ENCODE measurements around the gene IGF2R.
"Not testable (repeated sequence)": the region's sequence is repeated elsewhere in the genome, so short reads cannot be mapped to it uniquely, and the experiment has no call there.

The IGF2R gene

GRCh38 chr6:159966981-159967380 lies 1.9 kb upstream of the IGF2R start:
- DNase-seq (ENCODE audit: extremely low spot score), result no peak
- TF ChIP-seq LEF1 (IDR thresholded peaks at IDR 0.05; ENCODE audit: borderline replicate concordance) (no peak), HDGF (IDR thresholded peaks at IDR 0.05; ENCODE audit: borderline replicate concordance) (no peak), BHLHE40 (IDR thresholded peaks at IDR 0.05; ENCODE audit: borderline replicate concordance) (no peak), FOXA1 (IDR thresholded peaks at IDR 0.05) (no peak), SP1 (IDR thresholded peaks at IDR 0.05) (no peak), ZNF384 (IDR thresholded peaks at IDR 0.05) (no peak), SUZ12 (IDR thresholded peaks at IDR 0.05) (no peak), ARNT (IDR thresholded peaks at IDR 0.05) (no peak), CTBP1 (IDR thresholded peaks at IDR 0.05; ENCODE audit: borderline replicate concordance) (no peak)
- POLR2A ChIA-PET, result no interaction called here
- CTCF ChIA-PET, result no interaction called here

GRCh38 chr6:159967621-159968020 lies 1.3 kb upstream of the IGF2R start:
- DNase-seq (ENCODE audit: extremely low spot score), result not testable (repeated sequence)
- ChIA-PET POLR2A (interaction anchor here (0.6 to 1.3 kb wide), 7 partner anchors 8 to 241 kb away, joined by 3 to 7 read pairs (median 4); partner anchors contain the start of genes MRPL18 and TCP1), CTCF (interaction anchor here (1.2 kb wide), 1 partner anchor 104 kb away, joined by 3 read pairs; no protein-coding TSS in a partner anchor)

- peak; percentile 41 for DNase-seq (ENCODE audit: extremely low spot score)
- ChIA-PET POLR2A (no interaction called here), CTCF (no interaction called here)
- TF ChIP-seq BHLHE40 (IDR thresholded peaks at IDR 0.05; ENCODE audit: borderline replicate concordance) (no peak), TARDBP (IDR thresholded peaks at IDR 0.05) (no peak), FOXM1 (IDR thresholded peaks at IDR 0.05; ENCODE audit: borderline replicate concordance) (no peak; the same call in 1 of the 2 replicates), CTBP1 (IDR thresholded peaks at IDR 0.05; ENCODE audit: borderline replicate concordance) (no peak)
These were observed 476 bp downstream of the IGF2R start for GRCh38 chr6:159969204-159969912.

DNA sequence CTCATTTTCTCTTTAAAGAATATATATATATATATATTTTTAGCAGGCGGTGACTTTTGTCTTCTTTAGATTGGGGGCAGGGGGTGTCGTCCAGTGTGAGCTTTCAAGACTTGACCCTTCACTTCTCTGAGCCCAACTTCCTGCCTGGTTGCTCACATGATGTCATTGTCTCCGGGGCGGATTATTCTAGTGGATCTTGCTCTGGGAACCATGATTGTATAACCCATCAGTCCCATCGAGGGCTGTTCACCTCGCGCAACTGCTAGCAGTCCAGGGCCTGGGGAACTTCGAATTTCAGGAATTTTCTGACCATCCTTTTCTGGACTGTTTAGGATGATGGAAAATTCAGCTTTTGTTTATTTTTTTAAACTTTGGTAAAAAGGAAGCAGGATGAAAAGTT lies 1.0 kb downstream of the IGF2R start:
- peak; percentile 65 for DNase-seq (ENCODE audit: extremely low spot score)
- CTCF ChIA-PET, result no interaction called here
- POLR2A ChIA-PET, result no interaction called here
- TF ChIP-seq L3MBTL2 (conservative IDR thresholded peaks at IDR 0.05), result peak; percentile 60
- TF ChIP-seq SUZ12 (IDR thresholded peaks at IDR 0.05), result no peak

DNA sequence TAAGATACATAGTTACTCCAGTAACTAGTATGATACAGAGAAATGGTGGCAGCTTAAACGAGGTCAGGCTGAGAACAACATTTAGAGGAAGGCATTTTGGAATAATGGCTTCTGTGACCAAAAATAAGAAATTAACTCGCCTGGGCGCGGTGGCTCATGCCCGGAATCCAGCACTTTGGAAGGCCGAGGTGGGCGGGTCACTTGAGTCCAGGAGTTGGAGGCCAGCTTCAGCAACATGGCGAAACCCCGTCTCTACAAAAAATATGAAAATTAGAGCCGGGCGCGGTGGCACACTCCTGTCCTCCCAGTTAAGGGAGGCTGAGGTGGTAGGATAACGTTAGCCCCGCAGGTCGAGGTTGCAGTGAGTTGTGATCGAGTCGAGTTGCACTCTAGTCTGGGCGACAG lies 1.8 kb downstream of the IGF2R start:
- POLR2A ChIA-PET, result no interaction called here
- no peak for DNase-seq (ENCODE audit: extremely low spot score)
- CTCF ChIA-PET, result no interaction called here
- TF ChIP-seq L3MBTL2 (conservative IDR thresholded peaks at IDR 0.05) (no peak), SUZ12 (IDR thresholded peaks at IDR 0.05) (no peak), FOXM1 (IDR thresholded peaks at IDR 0.05; ENCODE audit: borderline replicate concordance) (no peak), SP1 (IDR thresholded peaks at IDR 0.05) (no peak), FOXA1 (IDR thresholded peaks at IDR 0.05) (no peak), BHLHE40 (IDR thresholded peaks at IDR 0.05; ENCODE audit: borderline replicate concordance) (no peak), NFRKB (IDR thresholded peaks at IDR 0.05) (no peak), HDGF (IDR thresholded peaks at IDR 0.05; ENCODE audit: borderline replicate concordance) (no peak), ARNT (IDR thresholded peaks at IDR 0.05) (no peak), CTBP1 (IDR thresholded peaks at IDR 0.05; ENCODE audit: borderline replicate concordance) (no peak), ELF4 (IDR thresholded peaks at IDR 0.05) (no peak), FOXK2 (IDR thresholded peaks at IDR 0.05) (no peak), TARDBP (IDR thresholded peaks at IDR 0.05) (no peak), ZNF384 (IDR thresholded peaks at IDR 0.05) (no peak), LEF1 (IDR thresholded peaks at IDR 0.05; ENCODE audit: borderline replicate concordance) (no peak)
- TF ChIP-seq, protein P1, sequence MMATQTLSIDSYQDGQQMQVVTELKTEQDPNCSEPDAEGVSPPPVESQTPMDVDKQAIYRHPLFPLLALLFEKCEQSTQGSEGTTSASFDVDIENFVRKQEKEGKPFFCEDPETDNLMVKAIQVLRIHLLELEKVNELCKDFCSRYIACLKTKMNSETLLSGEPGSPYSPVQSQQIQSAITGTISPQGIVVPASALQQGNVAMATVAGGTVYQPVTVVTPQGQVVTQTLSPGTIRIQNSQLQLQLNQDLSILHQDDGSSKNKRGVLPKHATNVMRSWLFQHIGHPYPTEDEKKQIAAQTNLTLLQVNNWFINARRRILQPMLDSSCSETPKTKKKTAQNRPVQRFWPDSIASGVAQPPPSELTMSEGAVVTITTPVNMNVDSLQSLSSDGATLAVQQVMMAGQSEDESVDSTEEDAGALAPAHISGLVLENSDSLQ (IDR thresholded peaks at IDR 0.05), result no peak

DNA sequence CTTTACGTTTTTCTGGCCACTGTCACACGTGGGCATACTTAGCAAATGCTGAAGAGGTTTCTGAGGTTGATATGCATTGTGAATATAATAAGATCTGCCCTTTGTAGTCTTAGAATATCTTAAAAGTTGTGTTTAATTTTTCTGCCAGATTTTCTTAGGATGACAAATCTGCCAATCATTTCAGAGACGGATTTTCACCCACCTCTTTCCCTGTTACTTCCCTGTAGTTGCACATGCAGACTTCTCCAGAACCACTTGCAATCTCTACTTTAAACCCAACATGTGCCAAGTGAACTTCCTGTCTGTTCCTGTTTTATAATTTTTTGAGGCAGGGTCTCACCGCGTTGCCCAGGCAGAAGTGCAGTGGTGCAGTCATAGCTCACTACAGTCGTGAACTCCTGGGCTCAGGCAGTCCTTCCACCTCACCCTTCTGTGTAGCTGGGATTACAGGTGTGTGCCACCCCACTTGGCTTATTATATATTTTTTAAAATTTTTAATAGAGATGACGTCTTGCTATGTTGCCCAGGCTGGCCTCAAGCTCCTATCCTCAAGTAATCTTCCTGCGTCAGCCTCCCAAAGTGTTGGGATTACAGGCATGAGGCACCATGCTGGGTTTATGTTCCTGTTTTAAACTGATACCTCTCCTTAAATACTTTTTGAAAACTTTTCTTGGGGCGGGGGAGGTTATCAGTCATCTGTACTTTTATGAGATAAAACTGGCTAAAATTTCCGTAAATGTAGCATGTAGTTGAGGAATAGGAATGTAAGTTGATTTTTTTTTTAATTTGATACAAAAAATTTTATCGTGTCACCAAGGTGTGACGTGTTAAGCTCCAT lies 2.7 kb downstream of the IGF2R start:
- TF ChIP-seq ARNT (IDR thresholded peaks at IDR 0.05) (0 out of 2 replicates have a peak, but pooled peaks have one; percentile 22), CTBP1 (IDR thresholded peaks at IDR 0.05; ENCODE audit: borderline replicate concordance) (peak; percentile 61; the same call in 1 of the 2 replicates), ELF4 (IDR thresholded peaks at IDR 0.05) (no peak), LEF1 (IDR thresholded peaks at IDR 0.05; ENCODE audit: borderline replicate concordance) (no peak)
- TF ChIP-seq, protein P1 (IDR thresholded peaks at IDR 0.05), result peak; percentile 32; the same call in 1 of the 2 replicates
- DNase-seq (ENCODE audit: extremely low spot score), result no peak
- CTCF ChIA-PET, result no interaction called here
- POLR2A ChIA-PET, result no interaction called here

DNA sequence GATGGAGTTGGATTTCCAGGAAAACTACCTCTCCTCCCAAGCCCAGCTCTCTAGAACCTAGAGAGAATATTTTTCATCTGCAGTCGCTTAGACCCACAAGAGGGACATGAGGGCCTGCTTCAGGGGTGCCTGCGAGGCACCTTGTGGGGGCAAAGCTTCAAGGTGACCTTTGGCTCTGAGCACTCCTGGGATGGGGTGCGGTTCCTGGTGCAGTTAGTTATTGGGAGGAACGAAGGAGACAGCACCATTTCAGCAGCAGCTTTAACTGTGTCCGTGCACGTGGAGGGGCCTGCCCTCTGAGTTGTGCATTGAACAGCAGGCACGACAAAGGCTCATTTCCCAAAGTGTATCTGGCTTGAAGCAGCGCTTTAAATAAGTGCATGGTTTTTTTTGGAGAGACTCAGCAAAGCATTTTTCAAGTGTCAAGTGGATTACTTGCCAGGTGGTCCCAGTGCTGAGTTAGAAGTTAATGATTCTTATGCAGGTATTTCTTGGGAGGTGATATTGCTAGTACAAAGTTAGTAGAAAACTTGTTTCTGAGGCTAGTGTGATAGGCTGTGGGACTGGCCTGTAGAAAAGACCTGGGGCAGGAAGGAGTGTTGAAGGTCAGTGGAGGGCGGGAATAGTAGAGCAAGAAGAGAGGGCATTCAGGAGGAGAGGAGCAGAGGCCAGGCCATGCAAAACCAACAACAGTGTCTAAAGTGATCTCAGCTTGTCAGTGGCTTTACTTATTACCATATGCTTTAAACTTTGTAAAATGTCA lies 3.8 kb downstream of the IGF2R start:
- no peak for DNase-seq (ENCODE audit: extremely low spot score)
- POLR2A ChIA-PET, result no interaction called here

More for the DNA sequence above, 3.8 kb downstream of the IGF2R start:
- CTCF ChIA-PET, result no interaction called here
- TF ChIP-seq CTBP1 (IDR thresholded peaks at IDR 0.05; ENCODE audit: borderline replicate concordance) (no peak), BHLHE40 (IDR thresholded peaks at IDR 0.05; ENCODE audit: borderline replicate concordance) (no peak), L3MBTL2 (conservative IDR thresholded peaks at IDR 0.05) (no peak)
- TF ChIP-seq, protein P1 (IDR thresholded peaks at IDR 0.05), result peak; percentile 43

Data from HEK293T (cell line).